ENCODE measurements around the gene PLCD1.
"Not testable (repeated sequence)": the region's sequence is repeated elsewhere in the genome, so short reads cannot be mapped to it uniquely, and the experiment has no call there.

The PLCD1 gene

GRCh38 chr3:37985637-37986320, 43.7 kb downstream of the PLCD1 start:
- Mint-ChIP-seq H3K36me3 (no peaks in the 10 kb centered on the region), H3K4me1 (no peaks in the 10 kb centered on the region), H3K9me3 (no peaks in the 10 kb centered on the region), H3K27ac (no peak overlapping the region), H3K27me3 (no peaks in the 10 kb centered on the region), H3K4me3 (no peak overlapping the region)
- DNase-seq, result no peak
- no peak for ATAC-seq (replicated peaks)

- no peak for DNase-seq
- no peaks in the 10 kb centered on the region for H3K9me3 Mint-ChIP-seq
- no peak overlapping the region for H3K27ac Mint-ChIP-seq
- H3K27me3 Mint-ChIP-seq, result no peaks in the 10 kb centered on the region
- ATAC-seq (replicated peaks), result no peak
- H3K36me3 Mint-ChIP-seq, result no peaks in the 10 kb centered on the region
- H3K4me3 Mint-ChIP-seq, result no peak overlapping the region
- no peaks in the 10 kb centered on the region for H3K4me1 Mint-ChIP-seq
Observed at GRCh38 chr3:37984596-37984995, 44.8 kb downstream of the PLCD1 start.

GRCh38 chr3:37984051-37984450, 45.4 kb downstream of the PLCD1 start:
- no peak for ATAC-seq (replicated peaks)
- no peaks in the 10 kb centered on the region for H3K4me1 Mint-ChIP-seq
- no peak overlapping the region for H3K4me3 Mint-ChIP-seq

GRCh38 chr3:37982331-37982730, 47.1 kb downstream of the PLCD1 start:
- Mint-ChIP-seq H3K4me3 (no peak overlapping the region), H3K27ac (no peak overlapping the region), H3K9me3 (no peaks in the 10 kb centered on the region), H3K4me1 (no peaks in the 10 kb centered on the region), H3K36me3 (no peaks in the 10 kb centered on the region), H3K27me3 (no peaks in the 10 kb centered on the region)
- ATAC-seq (replicated peaks) (no peak), DNase-seq (no peak)

More at GRCh38 chr3:37984051-37984450, 45.4 kb downstream of the PLCD1 start:
- Mint-ChIP-seq H3K36me3 (no peaks in the 10 kb centered on the region), H3K9me3 (no peaks in the 10 kb centered on the region), H3K27me3 (no peaks in the 10 kb centered on the region), H3K27ac (peak overlapping the region; percentile 25)
- no peak for DNase-seq

- ATAC-seq (replicated peaks), result no peak
- Mint-ChIP-seq H3K27me3 (no peaks in the 10 kb centered on the region), H3K9me3 (no peaks in the 10 kb centered on the region), H3K27ac (no peak overlapping the region), H3K4me1 (no peaks in the 10 kb centered on the region), H3K4me3 (no peak overlapping the region), H3K36me3 (no peaks in the 10 kb centered on the region)
- DNase-seq, result no peak
Observed at GRCh38 chr3:37981348-37981664, 48.1 kb downstream of the PLCD1 start.

- H3K27ac Mint-ChIP-seq, result no peak overlapping the region
- H3K4me1 Mint-ChIP-seq, result no peaks in the 10 kb centered on the region
- H3K27me3 Mint-ChIP-seq, result no peaks in the 10 kb centered on the region
- no peak overlapping the region for H3K4me3 Mint-ChIP-seq
- no peaks in the 10 kb centered on the region for H3K36me3 Mint-ChIP-seq
- H3K9me3 Mint-ChIP-seq, result no peaks in the 10 kb centered on the region
- ATAC-seq (replicated peaks) (no peak), DNase-seq (no peak)
Observed at GRCh38 chr3:37980462-37981347, 48.7 kb downstream of the PLCD1 start.

GRCh38 chr3:37979541-37980461, 49.6 kb downstream of the PLCD1 start:
- no peaks in the 10 kb centered on the region for H3K27me3 Mint-ChIP-seq
- H3K36me3 Mint-ChIP-seq, result no peaks in the 10 kb centered on the region
- DNase-seq, result no peak
- H3K27ac Mint-ChIP-seq, result peak overlapping the region; percentile 37
- no peaks in the 10 kb centered on the region for H3K9me3 Mint-ChIP-seq
- ATAC-seq (replicated peaks), result no peak
- H3K4me1 Mint-ChIP-seq, result peaks cover 1 to 2% of the 10 kb centered on the region in 2 donors
- H3K4me3 Mint-ChIP-seq, result no peak overlapping the region

- ATAC-seq (replicated peaks), result peak; percentile 95 to 98
- Mint-ChIP-seq H3K4me1 (peaks cover 4 to 5% of the 10 kb centered on the region in 2 donors), H3K27ac (no peak overlapping the region), H3K4me3 (no peak overlapping the region), H3K9me3 (no peaks in the 10 kb centered on the region), H3K27me3 (no peaks in the 10 kb centered on the region), H3K36me3 (no peaks in the 10 kb centered on the region)
- peak; percentile 36 for DNase-seq
Observed at GRCh38 chr3:37974121-37975083, 55.0 kb downstream of the PLCD1 start.

- H3K9me3 Mint-ChIP-seq, result no peaks in the 10 kb centered on the region
- DNase-seq (no peak), ATAC-seq (replicated peaks) (no peak)
- no peaks in the 10 kb centered on the region for H3K36me3 Mint-ChIP-seq
- no peak overlapping the region for H3K27ac Mint-ChIP-seq
- peaks cover 4 to 5% of the 10 kb centered on the region in 2 donors for H3K4me1 Mint-ChIP-seq
- no peaks in the 10 kb centered on the region for H3K27me3 Mint-ChIP-seq
- no peak overlapping the region for H3K4me3 Mint-ChIP-seq
Observed at GRCh38 chr3:37973246-37974054, 56.0 kb downstream of the PLCD1 start.

GRCh38 chr3:37972056-37972455, 57.4 kb downstream of the PLCD1 start:
- not testable (repeated sequence) for H3K4me1 Mint-ChIP-seq; H3K27ac Mint-ChIP-seq; ATAC-seq (replicated peaks)

GRCh38 chr3:37971467-37971866, 58.0 kb downstream of the PLCD1 start:
- no peak overlapping the region for H3K4me3 Mint-ChIP-seq
- H3K9me3 Mint-ChIP-seq, result no peaks in the 10 kb centered on the region
- DNase-seq (no peak), ATAC-seq (replicated peaks) (no peak)
- no peaks in the 10 kb centered on the region for H3K36me3 Mint-ChIP-seq
- H3K27ac Mint-ChIP-seq, result no peak overlapping the region
- no peaks in the 10 kb centered on the region for H3K27me3 Mint-ChIP-seq
- peaks cover 4 to 5% of the 10 kb centered on the region in 2 donors for H3K4me1 Mint-ChIP-seq

More at GRCh38 chr3:37972056-37972455, 57.4 kb downstream of the PLCD1 start:
- H3K9me3 Mint-ChIP-seq, DNase-seq, H3K4me3 Mint-ChIP-seq, H3K27me3 Mint-ChIP-seq, H3K36me3 Mint-ChIP-seq: not testable (repeated sequence)

GRCh38 chr3:37970802-37971201, 58.6 kb downstream of the PLCD1 start:
- ATAC-seq (replicated peaks), result no peak
- H3K27ac Mint-ChIP-seq, result no peak overlapping the region
- no peaks in the 10 kb centered on the region for H3K36me3 Mint-ChIP-seq

GRCh38 chr3:37969596-37970100, 59.8 kb downstream of the PLCD1 start:
- DNase-seq, result no peak
- Mint-ChIP-seq H3K4me3 (no peak overlapping the region), H3K27me3 (no peaks in the 10 kb centered on the region), H3K4me1 (peaks cover 2% of the 10 kb centered on the region in 2 donors), H3K27ac (peak overlapping the region; percentile 4), H3K36me3 (no peaks in the 10 kb centered on the region), H3K9me3 (no peaks in the 10 kb centered on the region)
- no peak for ATAC-seq (replicated peaks)

More at GRCh38 chr3:37970802-37971201, 58.6 kb downstream of the PLCD1 start:
- Mint-ChIP-seq H3K4me3 (no peak overlapping the region), H3K27me3 (no peaks in the 10 kb centered on the region), H3K4me1 (peaks cover 4 to 5% of the 10 kb centered on the region in 2 donors), H3K9me3 (no peaks in the 10 kb centered on the region)
- no peak for DNase-seq
